ENCODE data around the gene EIF4E2.

EIF4E2 gene, protein sequence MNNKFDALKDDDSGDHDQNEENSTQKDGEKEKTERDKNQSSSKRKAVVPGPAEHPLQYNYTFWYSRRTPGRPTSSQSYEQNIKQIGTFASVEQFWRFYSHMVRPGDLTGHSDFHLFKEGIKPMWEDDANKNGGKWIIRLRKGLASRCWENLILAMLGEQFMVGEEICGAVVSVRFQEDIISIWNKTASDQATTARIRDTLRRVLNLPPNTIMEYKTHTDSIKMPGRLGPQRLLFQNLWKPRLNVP

GRCh38 chr2:232550354-232551249, at the start of gene EIF4E2, which contains the start of gene TIGD1:
Gene EIF4E2 (plus strand): TSS chr2:232550689. CDS start chr2:232550725, 36 bp downstream.
Gene TIGD1 (minus strand): TSS chr2:232550557. CDS start chr2:232549882, 675 bp downstream.
- DNase-seq (ENCODE audit: low read depth in 2 of 2), result peak; percentile 78 to 82

- no peak for DNase-seq (ENCODE audit: low read depth in 2 of 2)
Observed at GRCh38 chr2:232501331-232501771, 49.1 kb upstream of the EIF4E2 start.

- DNase-seq (ENCODE audit: low read depth in 2 of 2), result no peak
Observed at GRCh38 chr2:232501794-232502390, 48.6 kb upstream of the EIF4E2 start.

- no peak for DNase-seq (ENCODE audit: low read depth in 2 of 2)
Observed at GRCh38 chr2:232502511-232502910, 48.0 kb upstream of the EIF4E2 start.

DNA sequence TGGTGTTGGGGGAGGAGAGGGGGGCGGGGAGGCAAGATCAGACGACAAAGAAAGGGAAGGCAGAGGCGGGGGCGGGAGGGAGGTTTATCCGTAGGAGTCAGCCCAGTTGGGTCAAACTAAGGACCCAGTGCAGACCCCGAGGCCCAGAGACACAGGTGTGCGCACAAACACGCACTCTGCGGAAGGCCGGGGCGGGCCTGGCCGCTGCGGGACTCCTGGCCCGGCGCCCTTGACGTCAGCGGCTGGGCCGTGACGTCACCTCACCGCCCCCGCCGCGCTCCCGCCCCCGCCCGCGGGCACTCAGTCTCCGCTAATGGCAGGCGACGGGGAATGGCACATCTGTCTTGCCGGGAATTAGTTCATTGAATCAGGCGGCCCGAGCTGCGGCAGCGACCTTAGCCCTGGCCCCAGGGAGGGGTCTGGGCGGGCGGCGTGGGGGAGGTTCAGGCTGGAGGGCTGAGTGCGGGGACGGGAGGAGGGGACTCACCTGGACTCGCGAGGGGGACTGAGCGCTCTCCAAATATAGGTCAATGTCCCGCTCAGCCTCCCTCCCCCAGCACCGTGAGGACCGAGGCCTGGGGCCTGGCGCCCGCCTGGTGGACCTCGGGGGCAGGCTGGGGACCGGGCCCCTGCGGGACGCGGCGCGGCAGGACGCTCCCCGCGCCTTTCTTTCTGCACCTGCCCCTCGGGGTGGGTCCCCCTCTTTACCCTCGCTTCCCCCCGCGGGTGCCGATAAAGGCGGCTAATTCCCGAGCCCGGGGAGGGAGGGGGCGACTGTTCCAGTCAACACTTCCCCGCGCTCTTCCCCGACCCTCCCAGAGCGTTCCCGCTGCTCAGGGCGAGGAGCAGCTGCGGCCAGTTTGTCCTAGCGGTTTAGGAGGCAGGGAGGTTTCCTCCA, 47.3 kb upstream of the EIF4E2 start:
- DNase-seq (ENCODE audit: low read depth in 2 of 2), result no peak

GRCh38 chr2:232503809-232504323, 46.6 kb upstream of the EIF4E2 start:
- DNase-seq (ENCODE audit: low read depth in 2 of 2), result no peak

DNA sequence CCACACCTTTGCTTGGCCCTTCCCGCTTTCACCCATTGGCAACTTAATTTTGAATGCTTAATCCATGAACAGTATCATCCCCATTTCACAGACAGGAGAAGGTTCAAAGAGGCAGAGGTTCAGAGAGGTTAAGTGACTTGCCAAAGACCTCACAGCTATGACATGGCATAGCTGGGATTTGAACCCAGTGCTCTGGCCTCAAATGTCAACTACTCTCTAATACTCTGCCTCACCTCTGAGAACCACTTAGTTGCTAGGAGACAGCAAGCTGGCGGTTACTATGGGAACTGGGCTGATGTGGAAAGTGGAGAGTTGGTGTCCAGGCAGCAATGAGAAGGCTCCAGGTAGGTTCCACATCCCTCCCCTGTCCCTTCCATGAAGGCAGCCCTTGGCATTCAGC, 46.1 kb upstream of the EIF4E2 start:
- no peak for DNase-seq (ENCODE audit: low read depth in 2 of 2)

GRCh38 chr2:232505856-232506255, 44.6 kb upstream of the EIF4E2 start:
- no peak for DNase-seq (ENCODE audit: low read depth in 2 of 2)

GRCh38 chr2:232506709-232507108, 43.8 kb upstream of the EIF4E2 start:
- DNase-seq (ENCODE audit: low read depth in 2 of 2), result no peak

- no peak for DNase-seq (ENCODE audit: low read depth in 2 of 2)
Observed at GRCh38 chr2:232508251-232508650, 42.2 kb upstream of the EIF4E2 start.

DNA sequence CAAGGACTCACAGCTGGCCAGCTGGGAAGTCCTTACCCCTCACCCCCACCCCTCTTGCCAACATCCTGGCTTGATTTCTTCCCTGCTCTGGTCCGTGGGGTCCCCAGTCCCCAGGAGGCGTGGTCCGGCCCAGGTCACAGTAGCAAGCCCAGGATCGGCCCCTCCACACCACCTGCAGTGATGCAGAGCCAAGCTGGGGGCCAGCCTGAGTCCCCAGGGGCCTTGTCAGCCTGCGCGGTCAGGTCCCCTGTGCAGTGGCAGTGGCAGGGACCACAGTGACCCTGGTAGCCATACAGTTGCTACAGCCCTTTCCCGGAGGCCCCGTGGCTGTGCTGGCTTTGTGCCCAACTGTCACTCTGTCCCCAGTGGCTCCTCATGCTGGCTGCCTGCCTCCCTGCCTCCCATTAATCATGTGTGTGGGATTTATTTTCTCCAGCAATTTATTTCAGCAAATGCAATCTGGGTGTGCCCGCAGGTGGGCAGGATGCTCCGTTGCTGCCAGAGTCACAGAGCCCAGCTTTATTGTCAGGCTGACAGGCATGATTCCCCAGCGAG, 39.1 kb upstream of the EIF4E2 start:
- no peak for DNase-seq (ENCODE audit: low read depth in 2 of 2)

- no peak for DNase-seq (ENCODE audit: low read depth in 2 of 2)
Observed at GRCh38 chr2:232512602-232513001, 37.9 kb upstream of the EIF4E2 start.

- DNase-seq (ENCODE audit: low read depth in 2 of 2), result no peak
Observed at GRCh38 chr2:232513353-232513752, 37.1 kb upstream of the EIF4E2 start.

- no peak for DNase-seq (ENCODE audit: low read depth in 2 of 2)
Observed at GRCh38 chr2:232515639-232516038, 34.9 kb upstream of the EIF4E2 start.

DNA sequence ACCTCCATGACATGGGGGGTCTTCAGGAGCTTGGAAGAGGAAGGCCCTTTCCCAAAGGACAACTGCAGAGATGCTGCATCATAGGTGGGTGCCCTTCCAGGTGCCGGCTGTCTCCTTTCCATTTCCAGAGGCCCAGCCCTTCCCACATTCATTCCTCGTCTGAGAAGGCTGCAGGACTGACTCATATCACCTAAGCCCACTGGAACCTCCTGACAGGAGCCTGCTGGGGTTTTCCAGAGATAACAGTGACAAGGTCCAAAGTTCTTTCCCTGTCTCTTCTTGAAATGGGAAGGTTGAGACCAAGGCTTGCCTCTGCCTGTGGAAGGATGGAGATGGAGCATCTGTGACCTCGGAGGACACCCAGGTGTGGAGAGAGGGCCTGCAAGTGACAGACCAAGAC, 33.9 kb upstream of the EIF4E2 start:
- DNase-seq (ENCODE audit: low read depth in 2 of 2), result no peak

GRCh38 chr2:232518844-232519243, 31.6 kb upstream of the EIF4E2 start:
- no peak for DNase-seq (ENCODE audit: low read depth in 2 of 2)

DNA sequence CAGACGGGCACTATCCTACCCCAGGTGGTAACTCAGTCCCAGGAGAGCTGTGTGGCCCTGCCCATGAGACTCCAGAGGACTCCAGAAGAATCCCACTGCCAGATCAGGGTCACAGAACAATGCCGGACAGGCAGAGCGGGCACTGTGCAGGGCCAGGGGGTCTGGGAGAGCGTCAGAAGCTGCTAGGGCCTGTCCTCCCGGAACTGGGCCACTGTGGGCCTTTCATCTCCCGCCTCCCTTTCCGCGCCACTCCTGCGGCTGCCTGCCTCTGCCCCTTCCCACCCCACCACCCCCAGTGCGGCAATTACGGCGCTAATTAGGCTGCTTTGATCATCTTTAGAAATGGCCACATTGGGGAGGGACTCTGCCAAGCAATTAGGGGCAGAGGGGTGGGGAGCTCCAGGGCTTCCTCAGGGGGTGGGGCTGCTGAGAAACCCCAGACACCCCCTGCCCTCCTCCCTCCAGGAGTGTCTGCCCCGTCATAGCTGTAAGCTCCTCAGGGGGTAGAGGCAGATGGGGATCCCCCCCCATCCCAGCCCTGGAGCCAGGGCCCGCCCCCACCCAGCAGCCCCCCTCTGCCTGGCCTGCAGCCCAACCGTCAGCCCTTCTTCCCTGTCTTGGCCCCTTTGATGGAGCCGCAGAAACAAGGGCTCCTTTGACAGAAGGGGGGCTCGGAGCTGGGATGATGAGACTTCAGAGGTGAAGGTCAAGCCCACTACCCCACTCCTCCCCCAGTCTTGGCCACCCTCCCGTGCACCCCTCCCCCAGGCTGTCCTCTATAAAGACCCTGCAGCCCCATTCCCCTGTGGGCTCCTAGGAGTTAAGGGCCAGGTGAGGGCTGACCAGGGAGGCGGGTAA, 30.7 kb upstream of the EIF4E2 start, which contains the start of gene PRSS56:
Gene PRSS56 (plus strand): TSS at position 808 of the 858 bp plus-strand sequence. CDS start 211 bp downstream, outside the sequence.
- DNase-seq (ENCODE audit: low read depth in 2 of 2), result no peak

- no peak for DNase-seq (ENCODE audit: low read depth in 2 of 2)
Observed at GRCh38 chr2:232520489-232520888, 30.0 kb upstream of the EIF4E2 start.

- no peak for DNase-seq (ENCODE audit: low read depth in 2 of 2)
Observed at GRCh38 chr2:232521098-232521497, 29.4 kb upstream of the EIF4E2 start.

Measured in fibroblast of skin of left biceps (primary cell).